Fibroblast of pulmonary artery (primary cell): ENCODE data around the gene LRCH1.

Experiments
- DNase-seq: peaks from one replicate; pipeline ENCODE4 v3.0.0-alpha.2; 2010; ENCODE audit warnings: low read depth
- H3K4me3 ChIP-seq: replicated peaks from 2 replicates; pipeline ENCODE4 v1.5.1; 2011; ENCODE audit warnings: low read depth, mild to moderate bottlenecking, control low read depth, low read length, moderate library complexity
- TF ChIP-seq, protein P1 (sequence below): IDR thresholded peaks from 2 replicates; pipeline ENCODE4 v1.5.1; 2011; ENCODE audit warnings: mild to moderate bottlenecking, control low read depth, low read length, inconsistent platforms; ENCODE audit errors: missing control alignments

Gene LRCH1

GRCh38 chr13:46553521-46553885 is 533 bp downstream of the LRCH1 start:
- DNase-seq, result no peak
- H3K4me3 ChIP-seq, result peak overlapping the region; percentile 94
- TF ChIP-seq, protein P1, sequence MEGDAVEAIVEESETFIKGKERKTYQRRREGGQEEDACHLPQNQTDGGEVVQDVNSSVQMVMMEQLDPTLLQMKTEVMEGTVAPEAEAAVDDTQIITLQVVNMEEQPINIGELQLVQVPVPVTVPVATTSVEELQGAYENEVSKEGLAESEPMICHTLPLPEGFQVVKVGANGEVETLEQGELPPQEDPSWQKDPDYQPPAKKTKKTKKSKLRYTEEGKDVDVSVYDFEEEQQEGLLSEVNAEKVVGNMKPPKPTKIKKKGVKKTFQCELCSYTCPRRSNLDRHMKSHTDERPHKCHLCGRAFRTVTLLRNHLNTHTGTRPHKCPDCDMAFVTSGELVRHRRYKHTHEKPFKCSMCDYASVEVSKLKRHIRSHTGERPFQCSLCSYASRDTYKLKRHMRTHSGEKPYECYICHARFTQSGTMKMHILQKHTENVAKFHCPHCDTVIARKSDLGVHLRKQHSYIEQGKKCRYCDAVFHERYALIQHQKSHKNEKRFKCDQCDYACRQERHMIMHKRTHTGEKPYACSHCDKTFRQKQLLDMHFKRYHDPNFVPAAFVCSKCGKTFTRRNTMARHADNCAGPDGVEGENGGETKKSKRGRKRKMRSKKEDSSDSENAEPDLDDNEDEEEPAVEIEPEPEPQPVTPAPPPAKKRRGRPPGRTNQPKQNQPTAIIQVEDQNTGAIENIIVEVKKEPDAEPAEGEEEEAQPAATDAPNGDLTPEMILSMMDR, result no peak

DNA sequence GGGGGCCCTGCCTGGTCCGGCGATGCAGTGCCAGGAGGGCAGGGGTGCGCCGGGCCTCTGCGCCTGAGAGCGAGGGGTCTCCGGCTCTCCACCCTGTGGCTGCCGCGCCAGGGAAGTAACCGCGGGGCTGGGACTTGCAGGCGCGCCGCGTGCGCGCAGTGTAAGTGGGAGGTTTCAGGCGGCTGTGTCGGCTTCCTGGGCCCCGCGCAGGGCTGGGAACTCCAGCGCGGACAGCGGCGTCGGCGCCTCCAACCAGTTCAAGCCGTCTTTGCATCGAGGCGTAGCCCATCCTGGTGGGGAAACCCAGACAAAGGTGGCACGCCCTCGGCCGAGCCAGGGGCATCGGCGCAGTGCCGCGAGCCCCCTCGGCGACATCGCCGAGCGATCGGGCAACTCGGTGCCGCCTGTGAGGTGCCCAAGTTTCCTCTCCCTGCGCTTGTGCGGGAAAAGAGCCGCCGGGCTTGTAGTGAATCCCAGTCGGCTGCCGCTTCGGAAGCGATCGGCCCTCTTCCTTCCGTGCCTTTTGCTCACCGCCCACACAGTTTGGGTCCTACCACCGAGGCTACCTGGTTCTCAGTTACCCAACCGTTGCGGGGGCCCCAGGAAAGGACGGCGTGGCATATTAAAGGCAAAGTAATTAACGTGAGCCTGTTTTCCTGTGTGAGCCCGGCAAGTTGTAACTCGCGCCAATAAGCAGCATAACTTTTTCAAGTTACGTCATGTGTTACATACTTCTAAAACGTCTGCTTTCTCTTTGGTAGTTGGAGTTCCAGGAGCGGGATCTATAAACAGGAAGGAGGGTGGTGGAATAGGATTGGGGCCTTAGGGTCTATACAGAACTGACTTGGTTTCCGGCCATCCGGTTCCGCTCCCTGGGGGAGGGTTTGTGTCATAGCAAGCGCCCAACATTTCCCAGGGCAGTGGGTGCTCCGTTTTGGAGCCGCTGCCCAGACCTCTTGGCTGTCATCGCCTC is 1.2 kb downstream of the LRCH1 start:
- DNase-seq, result peak; percentile 91
- TF ChIP-seq, protein P1, result peak; percentile 8
- H3K4me3 ChIP-seq, result peak overlapping the region; percentile 94

- H3K4me3 ChIP-seq, result peak overlapping the region; percentile 94
- peak; percentile 49 for DNase-seq
- TF ChIP-seq, protein P1, result no peak
Measured at GRCh38 chr13:46554951-46555350, 2.0 kb downstream of the LRCH1 start.

DNA sequence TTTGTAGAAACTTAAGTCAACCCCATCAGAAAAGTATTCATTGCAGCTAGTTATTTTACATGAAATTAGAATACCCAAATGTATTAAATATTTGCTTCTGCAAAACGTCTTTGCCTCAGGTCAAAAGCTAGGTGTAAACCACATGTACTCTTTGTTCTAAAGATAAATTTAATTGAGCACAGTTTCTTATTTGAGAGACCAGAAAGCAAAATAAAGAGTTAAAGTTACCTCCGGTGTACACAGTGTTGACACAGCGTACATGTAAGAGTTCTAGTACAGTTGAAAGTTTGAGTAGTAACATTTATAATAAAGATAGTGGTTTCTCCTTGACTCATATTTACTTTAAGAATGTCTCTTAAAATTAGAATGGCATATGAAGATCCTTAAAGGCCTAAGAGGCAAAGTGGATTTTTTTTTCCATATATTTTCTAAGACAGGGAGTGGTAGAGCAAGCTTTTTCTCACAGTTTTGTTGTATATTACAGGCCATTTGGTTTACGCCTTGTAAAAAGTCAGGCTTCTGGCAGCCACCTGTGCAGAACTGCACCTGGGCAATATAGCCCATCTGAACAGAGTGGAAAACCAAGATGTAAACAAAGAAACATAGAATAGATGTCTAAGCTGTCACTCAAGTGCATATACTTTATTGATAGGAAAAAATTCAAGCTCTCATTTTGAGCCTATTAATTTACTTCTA is 2.9 kb downstream of the LRCH1 start:
- TF ChIP-seq, protein P1, result no peak
- H3K4me3 ChIP-seq, result no peak overlapping the region
- no peak for DNase-seq

GRCh38 chr13:46556418-46556779 is 3.4 kb downstream of the LRCH1 start:
- TF ChIP-seq, protein P1, result no peak
- H3K4me3 ChIP-seq, result no peak overlapping the region
- DNase-seq, result no peak

DNA sequence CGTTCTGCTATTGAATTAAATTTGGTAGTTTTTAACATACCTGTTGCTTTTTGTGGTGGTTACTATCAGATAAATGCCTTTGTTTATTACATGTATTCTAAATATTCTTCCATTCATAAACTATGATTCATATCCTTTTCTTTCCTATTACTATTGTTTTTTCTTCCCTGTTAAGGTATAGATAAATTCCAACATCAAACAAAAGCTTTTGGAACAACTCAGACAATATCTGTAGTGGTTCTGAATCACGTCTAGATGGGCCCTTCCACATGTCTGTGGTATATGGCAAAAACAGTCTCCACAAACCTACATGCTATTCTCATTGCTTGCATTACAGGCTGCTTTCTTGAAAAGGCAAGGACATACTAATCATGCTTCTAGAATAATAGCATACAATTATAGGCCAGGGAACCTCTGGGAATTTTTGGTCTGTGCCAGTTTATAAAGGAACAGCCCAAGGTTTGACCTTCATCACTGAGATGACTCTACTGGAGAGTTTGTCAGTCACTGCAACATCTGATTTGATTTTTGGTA is 6.4 kb downstream of the LRCH1 start:
- DNase-seq, result peak; percentile 36
- H3K4me3 ChIP-seq, result no peak overlapping the region
- TF ChIP-seq, protein P1, result no peak
